ENCODE results near the gene ENTPD6. TPM values are rescaled to one million over a fixed set of nuclear protein-coding genes. Genes with fewer than 3 reads are reported as not detected.

The ENTPD6 gene
- total and polyA plus RNA-seq, 12 donors = 30.9 to 260 (median 107) TPM

DNA sequence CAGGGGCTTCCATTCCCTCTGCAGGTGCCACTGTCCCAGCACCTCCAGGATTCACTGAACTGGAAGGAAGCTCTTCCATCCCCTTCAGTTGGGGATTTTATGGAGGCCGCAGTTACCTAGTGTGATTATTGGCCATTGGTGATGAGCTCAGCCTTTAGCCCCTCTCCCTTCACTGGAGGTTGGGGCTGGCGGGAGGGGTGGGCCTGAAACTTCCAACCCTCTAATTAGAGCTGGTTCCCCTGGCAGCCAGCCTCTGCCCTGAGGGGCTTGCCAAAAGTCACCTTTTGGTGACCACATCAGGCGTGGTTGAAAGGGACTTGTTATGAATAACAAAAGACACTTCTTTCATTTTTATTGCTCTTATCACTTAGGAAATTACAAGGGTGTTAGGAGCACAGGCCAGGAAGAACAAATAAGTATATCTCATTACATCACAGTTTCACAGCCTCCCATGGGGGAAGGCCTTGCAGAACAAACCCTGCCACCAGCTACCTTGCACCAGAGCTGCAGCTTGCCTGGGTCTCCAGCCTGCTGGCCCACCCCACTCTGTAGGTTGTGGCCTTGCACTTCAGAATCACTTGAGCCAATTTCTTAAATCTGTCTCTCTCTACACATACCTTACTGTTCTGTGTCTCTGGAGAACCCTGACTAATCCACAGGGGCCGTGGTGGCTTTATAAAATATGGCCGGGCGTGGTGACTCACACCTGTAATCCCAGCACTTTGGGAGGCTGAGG, 57.3 kb downstream of the ENTPD6 start:
- Histone ChIP-seq H3K27me3 (no peaks in the 10 kb centered on the region), H3K27ac (no peak overlapping the region), H3K4me3 (no peak overlapping the region), H3K36me3 (replicated peaks in 1 of 2) (no peaks in the 10 kb centered on the region), H3K9me3 (replicated peaks in 1 of 3) (no peaks in the 10 kb centered on the region), H3K4me1 (replicated peaks in 1 of 2) (peaks cover 32 to 44% of the 10 kb centered on the region in 2 donors)
- 86 to 96% (median 90%) methylated on average over 5 to 6 of the region's 6 CpGs for WGBS, 4 donors
- TF ChIP-seq, protein P1, sequence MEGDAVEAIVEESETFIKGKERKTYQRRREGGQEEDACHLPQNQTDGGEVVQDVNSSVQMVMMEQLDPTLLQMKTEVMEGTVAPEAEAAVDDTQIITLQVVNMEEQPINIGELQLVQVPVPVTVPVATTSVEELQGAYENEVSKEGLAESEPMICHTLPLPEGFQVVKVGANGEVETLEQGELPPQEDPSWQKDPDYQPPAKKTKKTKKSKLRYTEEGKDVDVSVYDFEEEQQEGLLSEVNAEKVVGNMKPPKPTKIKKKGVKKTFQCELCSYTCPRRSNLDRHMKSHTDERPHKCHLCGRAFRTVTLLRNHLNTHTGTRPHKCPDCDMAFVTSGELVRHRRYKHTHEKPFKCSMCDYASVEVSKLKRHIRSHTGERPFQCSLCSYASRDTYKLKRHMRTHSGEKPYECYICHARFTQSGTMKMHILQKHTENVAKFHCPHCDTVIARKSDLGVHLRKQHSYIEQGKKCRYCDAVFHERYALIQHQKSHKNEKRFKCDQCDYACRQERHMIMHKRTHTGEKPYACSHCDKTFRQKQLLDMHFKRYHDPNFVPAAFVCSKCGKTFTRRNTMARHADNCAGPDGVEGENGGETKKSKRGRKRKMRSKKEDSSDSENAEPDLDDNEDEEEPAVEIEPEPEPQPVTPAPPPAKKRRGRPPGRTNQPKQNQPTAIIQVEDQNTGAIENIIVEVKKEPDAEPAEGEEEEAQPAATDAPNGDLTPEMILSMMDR (IDR thresholded peaks at IDR 0.05) = no peak
- no peak for TF ChIP-seq POLR2A (IDR thresholded peaks at IDR 0.05)
- intact Hi-C loops (cut with DNase I) = loop anchor here in 1 of 2 donors (10.0 kb wide), 1 partner anchor 142 kb away; the partner anchor contains the start of gene ABHD12
- peak in 2 of 7 donors; percentile 10 to 39 for DNase-seq

DNA sequence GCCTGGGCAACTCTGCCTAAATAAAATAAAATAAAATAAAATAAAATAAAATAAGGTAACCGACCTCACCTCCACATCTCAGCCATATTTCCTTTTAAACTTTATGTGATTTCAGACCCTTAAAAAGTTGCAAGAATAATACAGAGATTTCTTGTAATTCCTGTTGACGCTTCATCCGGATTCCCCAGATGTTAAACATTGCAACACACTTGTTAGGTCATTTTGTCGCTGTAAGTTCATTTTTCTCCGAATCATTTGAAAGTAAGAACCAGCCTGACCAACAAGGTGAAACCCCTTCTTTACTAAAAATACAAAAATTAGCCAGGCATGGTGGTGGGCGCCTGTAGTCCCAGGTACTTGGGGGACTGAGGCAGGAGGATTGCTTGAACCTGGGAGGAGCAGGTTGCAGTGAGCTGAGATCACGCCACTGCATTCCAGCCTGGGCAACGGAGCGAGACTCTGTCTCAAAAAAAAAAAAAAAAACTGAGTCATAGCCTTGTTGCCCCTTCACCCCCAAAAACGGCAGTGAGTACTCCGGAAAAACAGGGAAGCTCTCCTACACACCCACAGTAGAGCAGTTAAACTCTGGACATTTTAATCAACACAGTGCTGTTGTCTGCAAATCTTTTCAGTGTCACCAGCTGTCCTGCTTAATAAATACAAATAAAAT, 58.2 kb downstream of the ENTPD6 start:
- Histone ChIP-seq H3K27ac (no peak overlapping the region), H3K4me3 (no peak overlapping the region), H3K27me3 (no peaks in the 10 kb centered on the region), H3K9me3 (replicated peaks in 1 of 3) (no peaks in the 10 kb centered on the region), H3K36me3 (replicated peaks in 1 of 2) (no peaks in the 10 kb centered on the region), H3K4me1 (replicated peaks in 1 of 2) (peaks cover 30 to 49% of the 10 kb centered on the region in 2 donors)
- intact Hi-C loops (cut with DNase I) = loop anchor here in 1 of 2 donors (10.0 kb wide), 1 partner anchor 141 kb away; the partner anchor contains the start of gene ABHD12
- peak in 1 of 7 donors; percentile 14 for DNase-seq
- 84 to 94% (median 88%) methylated on average over 11 of the region's 11 CpGs for WGBS, 4 donors
- TF ChIP-seq POLR2A (IDR thresholded peaks at IDR 0.05) = no peak
- TF ChIP-seq, protein P1 (IDR thresholded peaks at IDR 0.05) = no peak

DNA sequence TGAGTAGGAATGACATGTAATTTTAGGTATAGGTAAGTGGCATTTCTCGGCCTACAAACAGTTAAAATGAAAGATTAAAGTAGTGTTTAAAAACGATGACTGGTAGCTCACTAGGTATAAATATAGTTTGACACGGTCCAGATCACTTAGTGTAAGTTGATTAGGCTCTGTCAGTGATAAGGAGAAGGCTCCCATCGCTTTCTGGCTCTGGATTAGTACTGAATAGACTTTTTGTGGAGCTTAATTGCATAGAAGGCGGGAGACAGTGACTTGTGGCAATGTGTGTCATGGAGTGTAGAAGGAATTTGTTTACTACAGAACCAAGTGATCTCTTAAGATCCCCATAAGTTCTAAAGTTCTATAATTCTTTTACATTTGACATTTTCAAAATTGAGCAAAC, 59.1 kb downstream of the ENTPD6 start:
- WGBS, 4 donors = 63 to 77% (median 75%) methylated on average over 5 of the region's 5 CpGs
- H3K36me3 ChIP-seq (replicated peaks in 1 of 2) = peaks cover 0 to 4% of the 10 kb centered on the region in 2 donors
- DNase-seq = peak in 1 of 7 donors; percentile 56
- TF ChIP-seq, protein P1 (IDR thresholded peaks at IDR 0.05) = no peak
- TF ChIP-seq POLR2A (IDR thresholded peaks at IDR 0.05) = no peak
- intact Hi-C loops (cut with DNase I) = loop anchor here in 1 of 2 donors (10.0 kb wide), 1 partner anchor 140 kb away; the partner anchor contains the start of gene ABHD12
- no peak overlapping the region for H3K4me3 ChIP-seq
- no peaks in the 10 kb centered on the region for H3K9me3 ChIP-seq (replicated peaks in 1 of 3)
- H3K27ac ChIP-seq = peak overlapping the region in 2 of 5 donors; percentile 27 to 66
- H3K27me3 ChIP-seq = no peaks in the 10 kb centered on the region
- H3K4me1 ChIP-seq (replicated peaks in 1 of 2) = peaks cover 22 to 40% of the 10 kb centered on the region in 2 donors
